OCI-LY3 (cell line): ENCODE measurements around the gene EMILIN2.

Experiments
- CTCF ChIP-seq: fragments of 200-600, 300-600 bp; sonication (generic); IDR thresholded peaks from 2 replicates; pipeline ENCODE4 v1.5.1; 2014; ENCODE audit warnings: antibody characterized with exemption, low read length, low read depth
- EZH2phosphoT487 ChIP-seq: fragments of 200-600 bp; shearing (Covaris generic); IDR thresholded peaks from 2 replicates; pipeline ENCODE4 v1.6.1; 2018; ENCODE audit warnings: antibody characterized with exemption, mixed run types, low read depth

DNA sequence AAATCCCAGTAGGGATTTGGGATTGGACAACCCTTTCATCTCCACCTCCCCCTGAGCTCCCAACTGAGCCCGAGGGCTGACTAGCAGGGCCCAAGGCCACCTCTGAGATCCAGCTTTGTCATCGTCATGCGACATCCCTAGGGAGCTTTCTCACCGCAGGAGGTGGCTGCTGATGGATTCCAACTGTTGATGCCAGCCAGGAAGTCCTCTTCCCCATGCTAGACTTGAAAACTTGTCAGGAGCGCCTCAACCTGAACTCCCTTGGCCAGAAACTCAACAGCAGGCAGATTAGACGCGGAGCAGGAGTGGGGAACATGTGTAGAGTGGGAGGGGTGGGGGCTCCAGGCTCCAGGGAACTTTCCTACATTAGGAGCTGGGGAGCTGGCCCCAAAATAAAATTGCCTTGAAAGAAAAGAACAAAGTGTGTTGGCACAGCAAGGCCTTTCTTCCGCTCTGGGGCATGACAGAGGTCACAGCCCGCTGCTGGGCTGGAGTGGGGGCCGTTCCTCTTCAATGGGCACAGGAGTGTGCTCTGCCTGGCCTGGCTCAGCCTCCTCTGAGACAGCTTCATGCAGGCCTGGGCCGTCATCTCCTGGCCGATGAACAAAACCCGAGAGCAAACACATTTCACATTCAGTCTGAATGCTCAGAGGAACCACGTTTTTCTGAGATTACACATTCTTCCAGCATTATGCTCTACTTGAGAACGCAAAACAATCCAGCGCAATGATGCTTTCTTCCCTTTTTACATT, 34.5 kb downstream of the EMILIN2 start:
- TF ChIP-seq CTCF (no peak), EZH2phosphoT487 (no peak)
